GM23248 (cell line): ENCODE data around the gene DOC2A.

Experiments used
- EZH2 ChIP-seq: fragments of 200-600 bp; sonication (generic); IDR thresholded peaks from 2 replicates; pipeline ENCODE4 v1.6.1; 2018; ENCODE audit warnings: antibody characterized with exemption, mild to moderate bottlenecking; ENCODE audit not compliant: insufficient read depth, poor library complexity, severe bottlenecking
- EZH2phosphoT487 ChIP-seq: fragments of 200-600 bp; sonication (generic); IDR thresholded peaks from 2 replicates; pipeline ENCODE4 v1.6.1; 2018; ENCODE audit warnings: antibody characterized with exemption, moderate library complexity, mild to moderate bottlenecking, low read depth; ENCODE audit not compliant: insufficient read depth

DNA sequence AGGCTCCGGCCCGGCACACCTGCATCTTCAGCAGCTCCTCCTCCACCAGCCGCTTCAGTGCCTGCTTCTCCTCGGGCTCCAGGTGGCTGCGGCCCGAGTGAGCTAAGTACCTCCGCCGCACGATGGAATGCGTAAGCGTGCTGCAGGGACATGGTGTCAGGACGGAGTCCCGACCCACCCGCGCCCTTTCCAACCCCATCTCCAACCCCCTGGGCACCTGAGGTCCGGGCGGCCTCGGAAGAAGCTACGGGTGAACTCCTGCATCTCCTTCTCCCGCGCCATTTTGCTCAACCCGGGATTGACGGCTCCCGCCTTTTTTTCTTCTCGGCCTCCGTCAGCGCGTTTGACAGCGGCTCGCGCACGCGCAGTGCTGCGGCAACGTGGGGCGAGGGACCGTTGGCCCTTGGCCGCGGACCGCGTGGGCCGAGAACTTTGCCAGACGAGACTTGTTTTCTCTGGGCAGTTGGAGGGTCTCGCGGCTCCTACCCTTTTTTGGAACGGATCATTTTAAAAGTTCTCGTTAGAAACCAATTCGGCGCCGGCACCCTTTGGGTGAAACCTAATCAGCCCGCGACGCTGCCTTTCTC is 15.4 kb downstream of the DOC2A start, which contains the start of gene HIRIP3:
- TF ChIP-seq EZH2 (no peak), EZH2phosphoT487 (no peak)
